Lung (tissue), 12 donors: Measurements from ENCODE around the gene RREB1. TPM values are rescaled to one million over a fixed set of nuclear protein-coding genes. Genes with fewer than 3 reads are reported as not detected.

Experiments
- ATAC-seq: fragments of 200-7000 bp; cut with Tn5 transposase; one replicate; pipeline ENCODE4 v1.9.1; 2020; ENCODE audit warnings: moderate number of reproducible peaks; ENCODE audit not compliant: insufficient read depth, low FRiP score
- DNase-seq, 3 donors: peaks; one replicate each; pipeline ENCODE4 v3.0.0-alpha.2; 2013 to 2017
- H3K27ac ChIP-seq, 2 donors: one replicate each; pipeline ENCODE4 v1.5.1; 2013; ENCODE audit warnings: mild to moderate bottlenecking in 2 of 2, moderate library complexity in 2 of 2, control low read depth in 1 of 2, inconsistent platforms in 1 of 2, low read depth in 1 of 2, low read length in 1 of 2
- H3K27me3 ChIP-seq, 3 donors: one replicate each; pipeline ENCODE4 v1.5.1; 2013; ENCODE audit warnings: low read length in 2 of 3; ENCODE audit not compliant: control insufficient read depth in 3 of 3, insufficient read depth in 3 of 3
- H3K36me3 ChIP-seq, 4 donors: one replicate each; pipeline ENCODE4 v1.5.1; 2013; ENCODE audit warnings: low read length in 4 of 4, mild to moderate bottlenecking in 1 of 4, moderate library complexity in 1 of 4; ENCODE audit not compliant: control insufficient read depth in 4 of 4, insufficient read depth in 4 of 4
- H3K4me1 ChIP-seq, 5 donors: one replicate each; pipeline ENCODE4 v1.5.1; 2013; ENCODE audit warnings: low read length in 5 of 5, mild to moderate bottlenecking in 2 of 5, moderate library complexity in 1 of 5; ENCODE audit not compliant: control insufficient read depth in 5 of 5, insufficient read depth in 5 of 5
- H3K4me3 ChIP-seq: one replicate; pipeline ENCODE4 v1.5.1; 2013; ENCODE audit warnings: mild to moderate bottlenecking, control low read depth, moderate library complexity
- H3K9ac ChIP-seq, 2 donors: one replicate each; pipeline ENCODE4 v1.5.1; 2013; ENCODE audit warnings: low read length in 2 of 2, control low read depth in 1 of 2; ENCODE audit not compliant: insufficient read depth in 1 of 2
- H3K9me3 ChIP-seq, 4 donors: one replicate each; pipeline ENCODE4 v1.5.1; 2013; ENCODE audit warnings: low read length in 3 of 4, mild to moderate bottlenecking in 1 of 4, moderate library complexity in 1 of 4; ENCODE audit not compliant: control insufficient read depth in 4 of 4, insufficient read depth in 3 of 4
- WGBS, 2 donors: extraction: QIAGEN DNeasy Blood & Tissue Kit; methylation state at CpG; one replicate each; pipeline ENCODE4 v1.1.7; 2013; 5-methylcytosine and 5-hydroxymethylcytosine counted together
- polyA plus RNA-seq, 2 donors: library from polyadenylated mRNA; stranded (reverse); fragments of 200-250 nt; gene quantifications; one replicate each; pipeline ENCODE4 v1.2.1, GENCODE V29; 2013
- total RNA-seq, 2 donors: library from RNA; depleted of rRNA in 1 of 2; stranded (reverse); fragments of >200 nt in 1 of 2; gene quantifications; one replicate each; pipeline ENCODE4 v1.2.1, GENCODE V29; 2014 to 2021
- TF ChIP-seq, protein P1 (sequence below): IDR thresholded peaks from 2 replicates; pipeline ENCODE4 v1.5.1; 2012; ENCODE audit warnings: mild to moderate bottlenecking; ENCODE audit errors: control extremely low read depth, extremely low read depth
- donor health status: control.
- donor health status: control.
- donor health status: Bipolar disorder and iron deficiency.
- donor health status: healthy.
- donor health status: DM: yes; HTN: yes; CAD: no.

Gene RREB1
- total and polyA plus RNA-seq, 4 donors: 8.9 to 54.7 (median 31.1) TPM

GRCh38 chr6:7126754-7127153 is 19.0 kb downstream of the RREB1 start:
- Histone ChIP-seq H3K9me3 (no peaks in the 10 kb centered on the region), H3K4me3 (no peak overlapping the region), H3K4me1 (peaks cover 0 to 31% (median 4%) of the 10 kb centered on the region in 5 donors), H3K9ac (no peak overlapping the region), H3K36me3 (peaks cover 0 to 7% (median 3%) of the 10 kb centered on the region in 4 donors), H3K27me3 (no peaks in the 10 kb centered on the region), H3K27ac (peak overlapping the region in 1 of 2 donors; percentile 4)
- TF ChIP-seq, protein P1, sequence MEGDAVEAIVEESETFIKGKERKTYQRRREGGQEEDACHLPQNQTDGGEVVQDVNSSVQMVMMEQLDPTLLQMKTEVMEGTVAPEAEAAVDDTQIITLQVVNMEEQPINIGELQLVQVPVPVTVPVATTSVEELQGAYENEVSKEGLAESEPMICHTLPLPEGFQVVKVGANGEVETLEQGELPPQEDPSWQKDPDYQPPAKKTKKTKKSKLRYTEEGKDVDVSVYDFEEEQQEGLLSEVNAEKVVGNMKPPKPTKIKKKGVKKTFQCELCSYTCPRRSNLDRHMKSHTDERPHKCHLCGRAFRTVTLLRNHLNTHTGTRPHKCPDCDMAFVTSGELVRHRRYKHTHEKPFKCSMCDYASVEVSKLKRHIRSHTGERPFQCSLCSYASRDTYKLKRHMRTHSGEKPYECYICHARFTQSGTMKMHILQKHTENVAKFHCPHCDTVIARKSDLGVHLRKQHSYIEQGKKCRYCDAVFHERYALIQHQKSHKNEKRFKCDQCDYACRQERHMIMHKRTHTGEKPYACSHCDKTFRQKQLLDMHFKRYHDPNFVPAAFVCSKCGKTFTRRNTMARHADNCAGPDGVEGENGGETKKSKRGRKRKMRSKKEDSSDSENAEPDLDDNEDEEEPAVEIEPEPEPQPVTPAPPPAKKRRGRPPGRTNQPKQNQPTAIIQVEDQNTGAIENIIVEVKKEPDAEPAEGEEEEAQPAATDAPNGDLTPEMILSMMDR: no peak
- ATAC-seq: no peak
- 51 to 70% methylated on average over 4 of the region's 4 CpGs for WGBS, 2 donors
- DNase-seq: no peak

DNA sequence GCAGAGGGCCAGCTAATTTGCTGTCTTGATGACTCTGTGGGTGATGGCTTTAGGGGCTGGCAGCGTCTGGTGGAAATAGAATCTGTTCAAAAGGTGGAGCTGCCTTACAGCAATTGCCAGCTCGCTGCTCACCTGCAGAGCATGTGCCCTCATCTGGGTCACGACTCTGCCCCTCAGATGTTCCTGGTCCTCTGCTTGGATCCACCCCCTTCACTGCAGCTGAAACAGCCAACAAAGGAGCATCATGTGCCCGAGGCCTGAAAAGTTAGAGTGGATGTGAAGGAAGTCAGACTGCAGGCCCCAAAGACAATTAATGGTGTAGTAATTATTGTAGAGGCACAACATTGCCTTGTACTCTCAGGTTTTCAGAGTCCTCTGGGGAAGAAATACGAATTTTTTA is 19.9 kb downstream of the RREB1 start:
- Histone ChIP-seq H3K27ac (peak overlapping the region in 1 of 2 donors; percentile 26), H3K9ac (no peak overlapping the region), H3K9me3 (no peaks in the 10 kb centered on the region), H3K4me1 (peaks cover 0 to 31% (median 4%) of the 10 kb centered on the region in 5 donors), H3K27me3 (no peaks in the 10 kb centered on the region), H3K4me3 (no peak overlapping the region), H3K36me3 (peaks cover 0 to 3% (median 2%) of the 10 kb centered on the region in 4 donors)
- TF ChIP-seq, protein P1: no peak
- DNase-seq (no peak), ATAC-seq (no peak)
- 86 to 90% methylated on average over 5 of the region's 5 CpGs for WGBS, 2 donors

GRCh38 chr6:7129360-7129759 is 21.6 kb downstream of the RREB1 start:
- whole genome bisulfite sequencing, 2 donors: 72 to 79% methylated on average over 6 of the region's 6 CpGs
- no peak overlapping the region for H3K9ac ChIP-seq
- H3K4me3 ChIP-seq: no peak overlapping the region
- TF ChIP-seq, protein P1: no peak
- H3K9me3 ChIP-seq: no peaks in the 10 kb centered on the region
- H3K36me3 ChIP-seq: peaks cover 0 to 3% (median under 1%) of the 10 kb centered on the region in 4 donors
- no peak for ATAC-seq
- H3K27me3 ChIP-seq: no peaks in the 10 kb centered on the region
- peak overlapping the region; percentile 80 to 84 for H3K27ac ChIP-seq
- no peak for DNase-seq
- peaks cover 0 to 20% (median 4%) of the 10 kb centered on the region in 5 donors for H3K4me1 ChIP-seq
